Stimulated activated naive CD8-positive, alpha-beta T cell treated with anti-CD3 and anti-CD28 coated beads, Interleukin-15, Interleukin-2, amounts not matched to agents 100 U/mL and 50 U/mL, for 24 hours (primary cell): ENCODE data around the gene FNIP2.
A peak's percentile ranks its signal among the peaks of the same experiment; 100 is the strongest.
"Not testable (repeated sequence)": the region's sequence is repeated elsewhere in the genome, so short reads cannot be mapped to it uniquely, and the experiment has no call there.

Experiments used
- ATAC-seq: fragments of 150-1000 bp; cut with Tn5 transposase; one replicate; pipeline ENCODE4 v1.10.0; 2021
- DNase-seq: peaks from one replicate; pipeline ENCODE4 v3.0.0; 2021

Gene FNIP2

DNA sequence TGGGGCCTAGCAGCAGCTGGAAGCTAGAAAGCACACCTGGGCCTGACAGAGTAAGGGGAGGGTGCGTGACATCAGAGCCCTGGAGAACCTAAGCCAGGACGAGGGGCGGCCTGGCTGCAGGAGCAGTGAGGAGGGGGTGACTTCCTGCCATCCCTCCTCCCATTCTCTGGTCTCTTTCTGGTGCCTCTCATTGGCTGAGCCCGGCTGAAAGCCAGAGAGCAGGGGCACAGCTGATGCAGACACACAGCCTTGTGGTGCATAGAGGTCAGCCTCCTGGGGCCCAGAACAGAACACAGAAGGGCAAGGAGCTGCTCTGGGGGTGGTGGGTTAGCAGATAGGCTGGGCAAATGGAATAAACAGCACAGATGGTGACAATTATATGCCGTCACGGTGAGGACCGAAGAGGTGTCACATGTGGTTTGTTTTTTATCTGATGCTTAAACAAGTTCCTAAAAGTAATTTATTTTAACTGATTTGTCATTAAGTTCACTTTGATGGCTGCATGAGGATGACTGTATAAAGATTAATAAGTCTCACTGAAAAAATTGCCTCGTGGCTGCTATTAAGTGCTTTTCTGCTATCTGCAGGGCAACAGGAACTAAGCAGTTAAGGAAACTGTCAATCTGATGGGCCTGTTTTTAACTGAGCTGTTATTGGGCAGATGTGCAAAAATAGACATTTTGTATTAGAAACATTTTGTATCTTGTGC, 102.0 kb downstream of the FNIP2 start:
- no peak for ATAC-seq
- no peak for DNase-seq

DNA sequence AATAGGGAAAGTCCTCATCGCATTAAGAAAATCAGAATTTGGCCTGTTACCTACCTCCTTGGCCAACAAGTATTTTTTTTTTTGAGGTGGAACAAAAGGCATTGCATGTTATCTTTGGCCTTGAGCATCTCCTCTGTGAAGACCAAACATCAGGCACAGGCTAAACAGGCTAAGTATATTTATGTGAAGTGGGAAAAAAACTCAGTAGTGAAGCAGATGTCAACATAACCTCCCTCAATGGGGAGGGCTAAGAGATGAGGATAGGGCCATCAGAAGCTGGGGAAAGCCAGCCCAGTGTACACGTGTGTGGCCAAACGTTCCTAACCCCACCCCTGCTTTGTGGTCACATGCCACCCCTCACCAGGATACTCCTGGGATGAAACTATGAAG, 102.5 kb downstream of the FNIP2 start:
- DNase-seq (no peak), ATAC-seq (no peak)

- no peak for DNase-seq
- peak; percentile 78 for ATAC-seq
These were observed 105.1 kb downstream of the FNIP2 start for GRCh38 chr4:158873795-158874401.

- ATAC-seq (no peak), DNase-seq (no peak)
These were observed 106.2 kb downstream of the FNIP2 start for GRCh38 chr4:158875026-158875425.

- DNase-seq (no peak), ATAC-seq (no peak)
These were observed 106.6 kb downstream of the FNIP2 start for GRCh38 chr4:158875455-158875854.

DNA sequence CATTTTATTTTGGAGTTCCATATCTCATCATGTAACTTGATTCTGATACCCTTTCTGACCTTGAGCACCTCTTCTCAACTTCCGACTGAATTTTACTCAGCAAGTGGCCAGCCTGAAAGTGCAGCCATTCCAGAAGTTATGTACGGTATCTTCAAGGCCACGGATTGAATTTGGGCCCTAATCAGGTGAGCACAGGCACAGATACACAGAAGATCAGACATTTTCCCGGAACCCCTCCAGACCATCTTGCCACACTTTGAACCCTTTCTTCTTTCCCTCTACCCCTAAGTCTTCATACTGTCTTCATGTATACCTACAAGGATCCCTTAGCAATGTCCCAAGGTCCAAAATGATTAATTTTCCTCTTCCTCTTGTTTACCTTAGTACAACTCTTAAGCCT, 108.2 kb downstream of the FNIP2 start:
- DNase-seq, result no peak
- ATAC-seq, result no peak

- not testable (repeated sequence) for ATAC-seq, DNase-seq
These were observed 113.3 kb downstream of the FNIP2 start for GRCh38 chr4:158882142-158882541.

- ATAC-seq (no peak), DNase-seq (no peak)
These were observed 115.5 kb downstream of the FNIP2 start for GRCh38 chr4:158884280-158884679.

GRCh38 chr4:158885564-158885963, 116.7 kb downstream of the FNIP2 start:
- ATAC-seq (no peak), DNase-seq (no peak)

DNA sequence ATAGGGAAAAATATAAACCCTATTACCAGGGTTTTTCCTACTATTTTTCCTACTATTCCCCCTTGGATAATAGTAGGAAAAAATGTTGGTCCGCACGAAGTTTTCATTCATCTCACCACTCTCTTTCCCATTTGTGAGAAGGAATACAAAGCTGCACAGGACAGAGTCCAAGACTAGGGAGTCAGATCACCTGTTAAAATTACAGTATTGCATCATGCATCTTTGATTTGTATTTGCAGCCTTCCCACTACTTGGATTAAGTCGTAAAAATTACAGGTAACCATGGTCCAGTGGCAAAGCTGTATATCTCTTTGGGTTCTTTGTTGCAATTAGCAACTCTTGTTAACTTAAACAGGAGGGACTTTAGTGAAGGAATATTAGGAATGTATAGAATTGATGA, 121.5 kb downstream of the FNIP2 start:
- ATAC-seq (no peak), DNase-seq (no peak)

DNA sequence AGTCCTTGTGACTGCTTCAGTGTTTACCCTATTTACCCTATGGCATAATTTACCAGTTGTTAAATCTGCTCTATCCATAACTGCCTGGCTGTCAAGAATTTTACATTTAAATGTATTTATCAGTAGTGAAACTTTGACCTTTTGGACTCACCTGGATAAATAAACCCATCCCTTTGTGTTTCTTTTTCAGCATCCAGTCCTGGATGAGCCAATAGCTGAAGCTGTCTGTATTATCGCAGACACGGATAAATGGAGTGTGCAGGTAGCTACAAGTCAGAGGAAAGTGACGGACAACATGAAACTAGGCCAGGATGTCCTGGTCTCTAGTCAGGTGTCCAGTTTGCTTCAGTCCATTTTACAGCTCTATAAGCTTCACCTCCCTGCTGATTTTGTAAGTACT, 122.4 kb downstream of the FNIP2 start:
- ATAC-seq (no peak), DNase-seq (no peak)

- no peak for DNase-seq
- no peak for ATAC-seq
These were observed 126.0 kb downstream of the FNIP2 start for GRCh38 chr4:158894826-158895225.

- ATAC-seq, result no peak
- no peak for DNase-seq
These were observed 127.2 kb downstream of the FNIP2 start for GRCh38 chr4:158895797-158896576.

GRCh38 chr4:158896577-158897238, 127.9 kb downstream of the FNIP2 start:
- DNase-seq, ATAC-seq: not testable (repeated sequence)

- ATAC-seq, DNase-seq: not testable (repeated sequence)
These were observed 131.6 kb downstream of the FNIP2 start for GRCh38 chr4:158900408-158900807.

- ATAC-seq, DNase-seq: not testable (repeated sequence)
These were observed 133.7 kb downstream of the FNIP2 start for GRCh38 chr4:158902280-158903078.

- ATAC-seq (no peak), DNase-seq (no peak)
These were observed 134.2 kb downstream of the FNIP2 start for GRCh38 chr4:158903079-158903456.

DNA sequence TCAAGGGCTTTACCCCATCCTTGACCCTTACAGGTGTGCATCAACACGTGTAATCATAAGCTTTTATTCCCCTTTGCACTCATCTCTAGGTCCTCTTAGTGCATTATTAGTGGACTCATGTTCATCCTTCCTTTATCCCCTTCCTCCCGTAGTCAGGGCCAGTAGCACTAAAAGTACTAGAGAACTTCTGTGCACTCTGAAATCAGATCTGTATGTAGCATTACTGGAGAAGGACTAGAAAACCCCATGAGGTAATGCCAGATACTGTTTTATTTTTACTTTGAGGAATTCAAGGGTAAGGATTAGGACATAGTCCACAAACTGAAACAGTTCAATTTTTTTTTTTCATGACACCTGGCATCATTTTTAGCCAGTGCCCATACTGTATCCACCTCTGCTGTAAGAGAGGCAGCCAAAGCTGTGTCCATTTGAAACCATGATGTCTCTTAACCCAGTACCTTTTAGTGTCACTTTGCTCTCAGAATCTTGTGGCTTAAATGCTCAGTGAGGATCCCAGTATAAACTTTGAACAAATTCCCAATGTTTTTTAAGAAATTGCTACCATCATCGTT, 134.7 kb downstream of the FNIP2 start:
- ATAC-seq (no peak), DNase-seq (no peak)

- DNase-seq (no peak), ATAC-seq (no peak)
These were observed 136.0 kb downstream of the FNIP2 start for GRCh38 chr4:158904815-158905214.

DNA sequence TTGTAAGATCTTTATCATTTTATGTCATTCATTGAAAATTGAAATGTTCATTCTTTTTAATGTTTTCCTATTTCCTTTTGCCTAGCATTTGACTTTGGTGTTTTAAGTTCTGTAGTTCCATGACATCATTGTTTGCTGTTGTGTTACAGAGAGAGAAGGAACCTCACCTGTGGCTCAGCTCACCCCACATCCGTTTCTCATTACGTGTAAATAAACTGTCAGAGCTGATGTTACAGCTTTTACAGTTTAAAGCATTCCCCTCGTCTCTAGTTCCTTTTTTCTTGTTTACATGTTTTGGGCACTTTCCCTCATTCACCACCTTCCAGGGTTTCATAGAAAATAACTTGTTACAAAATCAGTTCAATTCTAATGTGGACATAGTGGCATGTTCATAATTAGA, 137.2 kb downstream of the FNIP2 start:
- DNase-seq, result no peak
- no peak for ATAC-seq

DNA sequence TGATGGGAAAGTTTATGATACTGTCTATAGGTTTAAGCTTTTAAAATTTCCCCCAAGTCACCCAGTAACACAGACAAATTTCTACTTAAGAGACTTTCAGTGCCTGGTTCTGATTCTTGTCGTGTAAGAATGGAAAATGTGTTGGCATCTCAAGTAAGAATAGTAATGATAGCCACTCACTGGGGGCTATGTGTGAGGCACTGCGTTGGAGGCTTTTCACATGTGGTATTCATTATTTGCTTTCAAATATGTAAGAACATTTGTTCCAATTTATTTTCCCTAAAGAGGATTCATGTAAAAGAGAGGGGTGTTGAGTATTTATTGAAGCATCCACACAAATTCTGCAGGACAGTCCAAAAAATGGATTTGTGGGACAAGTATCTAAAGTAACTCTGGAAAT, 143.6 kb downstream of the FNIP2 start:
- no peak for DNase-seq
- ATAC-seq, result no peak

GRCh38 chr4:158912806-158913205, 144.0 kb downstream of the FNIP2 start:
- DNase-seq, result no peak
- no peak for ATAC-seq
